Neural cell (in vitro differentiated cells): Measurements from ENCODE around the gene MARK3. TPM values are rescaled to one million over a fixed set of nuclear protein-coding genes. Genes with fewer than 3 reads are reported as not detected.
A peak's percentile ranks its signal among the peaks of the same experiment; 100 is the strongest.

Experiments
- H2AFZ ChIP-seq: fragments of 200-600, 300-800 bp; sonication (generic), shearing (Covaris generic); 2 replicates; pipeline ENCODE4 v1.6.0; 2014; ENCODE audit warnings: low read depth, mild to moderate bottlenecking, antibody characterized with exemption, low read length, moderate library complexity
- H3F3A ChIP-seq: fragments of 200-600 bp; shearing (Covaris generic); 2 replicates; pipeline ENCODE4 v1.6.1; 2016; ENCODE audit warnings: mild to moderate bottlenecking, moderate library complexity, mixed read lengths, antibody characterized with exemption, low read length; ENCODE audit not compliant: insufficient read depth, poor library complexity, severe bottlenecking
- H3K27ac ChIP-seq: fragments of 200-600, 300-800 bp; sonication (generic), shearing (Covaris generic); 2 replicates; pipeline ENCODE4 v1.5.1; 2014; ENCODE audit warnings: mild to moderate bottlenecking, low read length, moderate library complexity
- H3K27me3 ChIP-seq: fragments of 300-800, 200-600 bp; sonication (generic), shearing (Covaris generic); 2 replicates; pipeline ENCODE4 v1.6.0; 2014; ENCODE audit warnings: mild to moderate bottlenecking, low read depth, low read length, moderate library complexity; ENCODE audit not compliant: insufficient read depth
- H3K36me3 ChIP-seq: fragments of 300-800, 200-600 bp; sonication (generic), shearing (Covaris generic); 2 replicates; pipeline ENCODE4 v1.5.1; 2014; ENCODE audit warnings: mild to moderate bottlenecking, antibody characterized with exemption, low read length, moderate library complexity; ENCODE audit not compliant: insufficient read depth
- H3K4me2 ChIP-seq: fragments of 300-800, 200-600 bp; sonication (generic), shearing (Covaris generic); 2 replicates; pipeline ENCODE4 v1.6.0; 2014; ENCODE audit warnings: mild to moderate bottlenecking, low read length
- H3K4me3 ChIP-seq: fragments of 300-800, 200-600 bp; sonication (generic), shearing (Covaris generic); 2 replicates; pipeline ENCODE4 v1.5.1; 2014; ENCODE audit warnings: mild to moderate bottlenecking, low read length, moderate library complexity
- H3K79me2 ChIP-seq: fragments of 200-600 bp; shearing (Covaris generic); replicated peaks from 2 replicates; pipeline ENCODE4 v1.6.0; 2014; ENCODE audit warnings: mild to moderate bottlenecking, low read length, moderate library complexity; ENCODE audit not compliant: insufficient read depth
- H3K9ac ChIP-seq: fragments of 300-800, 200-600 bp; sonication (generic), shearing (Covaris generic); 2 replicates; pipeline ENCODE4 v1.6.1; 2016; ENCODE audit warnings: mild to moderate bottlenecking, low read length, mixed read lengths
- H3K9me2 ChIP-seq: fragments of 200-600 bp; shearing (Covaris generic); 2 replicates; pipeline ENCODE4 v1.6.1; 2016; ENCODE audit warnings: mild to moderate bottlenecking, low read length, mixed read lengths; ENCODE audit not compliant: insufficient read depth
- H3K9me3 ChIP-seq: fragments of 200-600, 300-800 bp; sonication (generic), shearing (Covaris generic); 2 replicates; pipeline ENCODE4 v1.6.1; 2016; ENCODE audit warnings: mild to moderate bottlenecking, mixed run types, low read length, moderate library complexity, mixed read lengths
- H4K20me1 ChIP-seq: fragments of 200-600 bp; shearing (Covaris generic); 2 replicates; pipeline ENCODE4 v1.6.1; 2016; ENCODE audit warnings: mild to moderate bottlenecking, mixed run types; ENCODE audit not compliant: insufficient read depth
- EP300 ChIP-seq: fragments of 450-650 bp; conservative IDR thresholded peaks from 2 replicates; pipeline ENCODE4 v1.6.1; 2014; ENCODE audit warnings: antibody characterized with exemption, mild to moderate bottlenecking, moderate library complexity; ENCODE audit not compliant: poor library complexity, severe bottlenecking
- EZH2 ChIP-seq: fragments of 200-600, 300-800 bp; shearing (Covaris generic), sonication (generic); IDR thresholded peaks from 2 replicates; pipeline ENCODE4 v1.6.1; 2014; ENCODE audit warnings: antibody characterized with exemption, low read length, borderline replicate concordance, mild to moderate bottlenecking; ENCODE audit not compliant: insufficient read depth, poor library complexity, severe bottlenecking
- MXI1 ChIP-seq: fragments of 450-650 bp; conservative IDR thresholded peaks from 2 replicates; pipeline ENCODE4 v1.6.1; 2014; ENCODE audit warnings: antibody characterized with exemption, mild to moderate bottlenecking; ENCODE audit not compliant: poor library complexity, severe bottlenecking
- POLR2AphosphoS5 ChIP-seq: IDR thresholded peaks from 2 replicates; pipeline ENCODE4 v1.6.1; 2012
- RAD21 ChIP-seq: fragments of 450-650 bp; conservative IDR thresholded peaks from 2 replicates; pipeline ENCODE4 v1.6.1; 2014; ENCODE audit warnings: antibody characterized with exemption, mild to moderate bottlenecking, moderate library complexity
- SMC3 ChIP-seq: fragments of 450-650 bp; conservative IDR thresholded peaks from 2 replicates; pipeline ENCODE4 v1.6.1; 2014; ENCODE audit warnings: antibody characterized with exemption, mild to moderate bottlenecking, moderate library complexity; ENCODE audit not compliant: poor library complexity
- TAF1 ChIP-seq: IDR thresholded peaks from 2 replicates; pipeline ENCODE4 v1.6.1; 2012; ENCODE audit warnings: low read depth
- polyA plus RNA-seq: library from polyadenylated mRNA; depleted of rRNA; stranded (reverse); fragments of >200 nt; gene quantifications from 2 replicates; pipeline ENCODE4 v1.2.3, GENCODE V29; 2014
- TF ChIP-seq, protein P1 (sequence below): fragments of 450-650 bp; IDR thresholded peaks from 2 replicates; pipeline ENCODE4 v1.5.1; 2014; ENCODE audit warnings: antibody characterized with exemption, mild to moderate bottlenecking, moderate library complexity; ENCODE audit not compliant: poor library complexity, severe bottlenecking
- TF ChIP-seq, protein P2 (sequence below): IDR thresholded peaks from 2 replicates; pipeline ENCODE4 v1.6.1; 2012; ENCODE audit warnings: borderline replicate concordance

MARK3 gene
- polyA plus RNA-seq, 1 donor from 2014 or later = 158 TPM

DNA sequence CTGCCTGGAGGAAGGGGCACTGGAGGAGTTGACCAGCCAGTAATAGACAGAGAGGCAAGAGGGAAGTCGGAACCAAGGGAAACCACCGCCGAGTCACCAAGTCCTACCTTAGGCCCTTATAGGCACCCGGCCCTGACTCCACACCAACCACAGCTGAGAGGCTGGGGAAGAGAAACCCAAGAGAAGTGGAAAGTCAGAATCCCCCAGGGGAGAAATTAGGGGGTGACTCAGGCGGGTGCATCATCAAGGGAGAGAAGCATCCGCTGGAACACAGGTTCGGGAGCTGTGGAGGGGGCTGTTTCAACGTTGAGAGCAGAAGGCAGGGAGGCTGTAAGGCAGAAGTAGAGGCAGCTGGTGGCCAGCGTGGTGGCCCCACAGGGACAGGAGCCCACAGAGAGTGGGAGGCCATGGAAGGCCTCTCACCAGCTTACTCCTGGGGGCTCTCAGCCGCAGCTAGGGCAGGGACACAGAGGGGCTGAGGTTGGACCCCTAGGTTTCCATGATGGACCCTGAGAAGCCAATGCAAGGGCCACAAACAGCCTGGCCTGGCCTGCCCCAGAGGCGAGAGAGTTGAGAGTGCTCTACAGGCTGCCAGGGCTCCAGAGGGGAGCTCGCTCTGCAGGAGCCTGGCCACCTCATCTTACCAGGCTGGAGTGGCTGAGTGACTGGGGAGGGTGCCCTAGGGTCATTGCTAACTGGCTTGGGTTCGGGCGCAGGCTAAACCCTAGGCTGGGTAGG is 142.4 kb downstream of the MARK3 start:
- no peak overlapping the region for H2AFZ ChIP-seq
- peak overlapping the region; percentile 81 for H3K9ac ChIP-seq
- TF ChIP-seq EZH2 (no peak), SMC3 (no peak), TAF1 (no peak), EP300 (no peak), MXI1 (no peak), POLR2AphosphoS5 (no peak), RAD21 (no peak)
- TF ChIP-seq, protein P1, sequence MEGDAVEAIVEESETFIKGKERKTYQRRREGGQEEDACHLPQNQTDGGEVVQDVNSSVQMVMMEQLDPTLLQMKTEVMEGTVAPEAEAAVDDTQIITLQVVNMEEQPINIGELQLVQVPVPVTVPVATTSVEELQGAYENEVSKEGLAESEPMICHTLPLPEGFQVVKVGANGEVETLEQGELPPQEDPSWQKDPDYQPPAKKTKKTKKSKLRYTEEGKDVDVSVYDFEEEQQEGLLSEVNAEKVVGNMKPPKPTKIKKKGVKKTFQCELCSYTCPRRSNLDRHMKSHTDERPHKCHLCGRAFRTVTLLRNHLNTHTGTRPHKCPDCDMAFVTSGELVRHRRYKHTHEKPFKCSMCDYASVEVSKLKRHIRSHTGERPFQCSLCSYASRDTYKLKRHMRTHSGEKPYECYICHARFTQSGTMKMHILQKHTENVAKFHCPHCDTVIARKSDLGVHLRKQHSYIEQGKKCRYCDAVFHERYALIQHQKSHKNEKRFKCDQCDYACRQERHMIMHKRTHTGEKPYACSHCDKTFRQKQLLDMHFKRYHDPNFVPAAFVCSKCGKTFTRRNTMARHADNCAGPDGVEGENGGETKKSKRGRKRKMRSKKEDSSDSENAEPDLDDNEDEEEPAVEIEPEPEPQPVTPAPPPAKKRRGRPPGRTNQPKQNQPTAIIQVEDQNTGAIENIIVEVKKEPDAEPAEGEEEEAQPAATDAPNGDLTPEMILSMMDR = no peak
- TF ChIP-seq, protein P2, sequence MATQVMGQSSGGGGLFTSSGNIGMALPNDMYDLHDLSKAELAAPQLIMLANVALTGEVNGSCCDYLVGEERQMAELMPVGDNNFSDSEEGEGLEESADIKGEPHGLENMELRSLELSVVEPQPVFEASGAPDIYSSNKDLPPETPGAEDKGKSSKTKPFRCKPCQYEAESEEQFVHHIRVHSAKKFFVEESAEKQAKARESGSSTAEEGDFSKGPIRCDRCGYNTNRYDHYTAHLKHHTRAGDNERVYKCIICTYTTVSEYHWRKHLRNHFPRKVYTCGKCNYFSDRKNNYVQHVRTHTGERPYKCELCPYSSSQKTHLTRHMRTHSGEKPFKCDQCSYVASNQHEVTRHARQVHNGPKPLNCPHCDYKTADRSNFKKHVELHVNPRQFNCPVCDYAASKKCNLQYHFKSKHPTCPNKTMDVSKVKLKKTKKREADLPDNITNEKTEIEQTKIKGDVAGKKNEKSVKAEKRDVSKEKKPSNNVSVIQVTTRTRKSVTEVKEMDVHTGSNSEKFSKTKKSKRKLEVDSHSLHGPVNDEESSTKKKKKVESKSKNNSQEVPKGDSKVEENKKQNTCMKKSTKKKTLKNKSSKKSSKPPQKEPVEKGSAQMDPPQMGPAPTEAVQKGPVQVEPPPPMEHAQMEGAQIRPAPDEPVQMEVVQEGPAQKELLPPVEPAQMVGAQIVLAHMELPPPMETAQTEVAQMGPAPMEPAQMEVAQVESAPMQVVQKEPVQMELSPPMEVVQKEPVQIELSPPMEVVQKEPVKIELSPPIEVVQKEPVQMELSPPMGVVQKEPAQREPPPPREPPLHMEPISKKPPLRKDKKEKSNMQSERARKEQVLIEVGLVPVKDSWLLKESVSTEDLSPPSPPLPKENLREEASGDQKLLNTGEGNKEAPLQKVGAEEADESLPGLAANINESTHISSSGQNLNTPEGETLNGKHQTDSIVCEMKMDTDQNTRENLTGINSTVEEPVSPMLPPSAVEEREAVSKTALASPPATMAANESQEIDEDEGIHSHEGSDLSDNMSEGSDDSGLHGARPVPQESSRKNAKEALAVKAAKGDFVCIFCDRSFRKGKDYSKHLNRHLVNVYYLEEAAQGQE = no peak

DNA sequence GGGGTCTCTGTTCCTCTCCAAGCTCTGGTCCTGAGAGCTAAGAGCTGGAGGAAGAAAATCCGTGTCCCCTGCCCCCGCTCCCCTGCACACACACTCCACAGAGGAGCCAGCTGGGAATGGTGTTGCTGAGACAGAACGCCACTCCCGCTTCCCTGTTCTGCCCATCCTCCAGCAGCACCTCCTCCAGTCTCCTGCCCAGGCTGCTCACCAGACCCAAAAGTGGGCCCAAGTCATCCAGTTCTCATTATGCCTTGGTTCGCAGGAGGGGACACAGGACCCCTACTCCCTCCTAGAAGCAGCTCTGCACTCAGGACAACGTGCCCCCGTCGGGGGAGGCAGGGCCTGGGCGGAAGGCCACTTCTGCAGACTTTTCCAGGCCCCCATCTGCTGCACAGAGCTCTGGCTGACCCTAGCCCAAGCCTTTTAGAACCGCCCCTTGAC is 143.0 kb downstream of the MARK3 start:
- H3K36me3 ChIP-seq = no peaks in the 10 kb centered on the region
- no peaks in the 10 kb centered on the region for H3K27me3 ChIP-seq
- TF ChIP-seq MXI1 = no peak
- H3K4me3 ChIP-seq = peak overlapping the region; percentile 92
- no peaks in the 10 kb centered on the region for H3K9me2 ChIP-seq
- peak overlapping the region; percentile 81 for H3K9ac ChIP-seq
- H2AFZ ChIP-seq = no peak overlapping the region
- peak overlapping the region; percentile 88 for H3K27ac ChIP-seq
- H3K79me2 ChIP-seq = peaks cover 15% of the 10 kb centered on the region
- no peaks in the 10 kb centered on the region for H3K9me3 ChIP-seq
- H4K20me1 ChIP-seq = no peaks in the 10 kb centered on the region
- peak overlapping the region; percentile 89 for H3K4me2 ChIP-seq
- H3F3A ChIP-seq = no peaks in the 10 kb centered on the region

More for the DNA sequence above, 142.4 kb downstream of the MARK3 start:
- peaks cover 15% of the 10 kb centered on the region for H3K79me2 ChIP-seq
- no peaks in the 10 kb centered on the region for H3K9me2 ChIP-seq
- H3K27ac ChIP-seq = no peak overlapping the region
- H3K36me3 ChIP-seq = no peaks in the 10 kb centered on the region
- H4K20me1 ChIP-seq = no peaks in the 10 kb centered on the region
- no peaks in the 10 kb centered on the region for H3K9me3 ChIP-seq
- no peaks in the 10 kb centered on the region for H3F3A ChIP-seq
- peak overlapping the region; percentile 92 for H3K4me3 ChIP-seq
- H3K27me3 ChIP-seq = no peaks in the 10 kb centered on the region
- peak overlapping the region; percentile 89 for H3K4me2 ChIP-seq
